G401 (cell line): Measurements from ENCODE around the gene TP73. TPM values are rescaled to one million over a fixed set of nuclear protein-coding genes. Genes with fewer than 3 reads are reported as not detected.

Experiments
- DNase-seq: peaks from one replicate; pipeline ENCODE4 v3.0.0-alpha.2; 2015; ENCODE audit warnings: low spot score
- in situ Hi-C: cut with HindIII; loops from 2 replicates; pipeline ENCODE4 v1.10.0; 2016; ENCODE audit warnings: low sequenced_read_pairs, mixed read lengths
- total RNA-seq: library from RNA; depleted of rRNA; stranded (reverse); fragments of >200 nt; shearing (Covaris generic); gene quantifications from 2 replicates; pipeline ENCODE4 v1.2.3, GENCODE V29; 2014; rRNA removed

TP73 gene
- 0.86 and 2.4 TPM in 2 replicates for total RNA-seq

DNA sequence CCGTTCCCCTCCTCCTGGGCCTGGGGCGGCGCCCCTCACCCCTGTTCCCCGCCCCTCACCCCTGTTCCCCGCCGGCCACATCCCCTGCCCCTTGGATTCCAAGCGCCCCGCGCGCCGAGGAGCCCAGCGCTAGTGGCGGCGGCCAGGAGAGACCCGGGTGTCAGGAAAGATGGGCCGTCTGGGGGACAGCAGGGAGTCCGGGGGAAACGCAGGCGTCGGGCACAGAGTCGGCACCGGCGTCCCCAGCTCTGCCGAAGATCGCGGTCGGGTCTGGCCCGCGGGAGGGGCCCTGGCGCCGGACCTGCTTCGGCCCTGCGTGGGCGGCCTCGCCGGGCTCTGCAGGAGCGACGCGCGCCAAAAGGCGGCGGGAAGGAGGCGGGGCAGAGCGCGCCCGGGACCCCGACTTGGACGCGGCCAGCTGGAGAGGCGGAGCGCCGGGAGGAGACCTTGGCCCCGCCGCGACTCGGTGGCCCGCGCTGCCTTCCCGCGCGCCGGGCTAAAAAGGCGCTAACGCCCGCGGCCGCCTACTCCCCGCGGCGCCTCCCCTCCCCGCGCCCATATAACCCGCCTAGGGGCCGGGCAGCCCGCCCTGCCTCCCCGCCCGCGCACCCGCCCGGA, at the start of gene TP73:
Gene TP73, plus strand, starts transcription at position 587 of the 618 bp plus-strand sequence. CDS start 29,850 bp downstream, outside the sequence.
- in situ Hi-C loops = no loop called here
- peak; percentile 45 for DNase-seq

DNA sequence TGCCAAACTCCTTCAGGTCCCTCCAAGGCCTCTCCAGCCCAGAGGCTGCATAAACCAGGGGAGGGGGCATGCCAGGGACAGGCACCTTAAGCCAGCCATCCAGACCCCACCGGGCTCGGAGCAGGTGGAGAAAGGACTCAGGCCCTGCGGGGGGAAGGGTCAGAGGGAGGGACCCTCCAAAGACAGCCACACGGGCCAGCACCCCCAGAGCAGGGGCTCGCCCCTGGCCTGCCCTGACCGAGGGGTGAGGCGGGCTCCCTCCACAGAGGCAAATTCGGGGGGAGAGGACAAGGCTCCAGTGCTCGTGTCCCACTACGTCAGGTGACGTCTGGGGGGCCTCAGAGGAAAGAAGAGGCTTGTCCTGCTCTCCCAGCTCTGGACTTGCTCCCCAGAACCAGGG, 49.2 kb upstream of the TP73 start:
- no peak for DNase-seq

DNA sequence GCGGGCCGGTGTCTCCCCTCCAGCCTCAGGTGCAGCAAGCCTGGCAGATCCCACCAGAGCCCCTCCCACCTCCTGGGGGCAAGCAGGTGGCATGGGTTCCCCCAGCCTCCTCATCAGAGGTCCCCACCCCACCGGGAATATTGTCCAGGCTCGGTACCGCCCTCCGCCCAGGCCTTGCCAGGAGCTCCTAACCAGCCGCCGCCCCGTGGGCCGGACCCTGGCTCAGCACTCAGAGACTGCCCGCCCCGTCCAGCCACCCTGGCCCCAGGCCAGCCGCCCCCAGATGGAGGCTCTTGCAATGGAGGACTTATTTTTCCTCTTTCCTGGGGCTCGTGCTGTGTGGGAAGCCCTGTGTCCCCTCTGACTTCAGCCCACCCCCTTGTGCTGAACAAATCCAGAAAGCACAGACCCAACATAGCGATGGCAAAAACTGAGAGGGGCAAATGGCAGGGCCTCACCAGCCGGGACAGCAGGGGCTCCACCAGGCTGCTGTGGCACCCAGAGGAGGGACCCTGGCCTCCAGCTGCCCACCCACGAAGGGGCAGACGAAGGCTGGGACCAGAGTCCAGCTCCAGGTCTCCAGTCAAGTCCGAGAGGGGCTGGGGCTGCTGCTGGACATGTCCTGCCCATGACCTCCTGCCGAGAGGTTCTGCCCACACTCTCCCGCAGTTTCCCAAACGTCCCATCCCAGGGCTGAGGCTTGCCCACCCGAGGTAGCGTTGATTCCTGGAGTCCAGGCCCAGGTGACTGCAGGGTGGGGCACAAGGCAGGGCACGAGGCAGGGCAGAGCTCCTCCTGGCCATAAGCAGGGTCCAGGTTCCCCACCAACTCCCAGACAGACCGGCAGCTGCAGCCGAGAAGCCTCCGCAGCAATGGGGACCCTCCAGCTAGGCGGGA, 48.5 kb upstream of the TP73 start:
- DNase-seq = no peak
- in situ Hi-C loops = no loop called here

More for the DNA sequence above, 49.2 kb upstream of the TP73 start:
- in situ Hi-C loops = no loop called here

DNA sequence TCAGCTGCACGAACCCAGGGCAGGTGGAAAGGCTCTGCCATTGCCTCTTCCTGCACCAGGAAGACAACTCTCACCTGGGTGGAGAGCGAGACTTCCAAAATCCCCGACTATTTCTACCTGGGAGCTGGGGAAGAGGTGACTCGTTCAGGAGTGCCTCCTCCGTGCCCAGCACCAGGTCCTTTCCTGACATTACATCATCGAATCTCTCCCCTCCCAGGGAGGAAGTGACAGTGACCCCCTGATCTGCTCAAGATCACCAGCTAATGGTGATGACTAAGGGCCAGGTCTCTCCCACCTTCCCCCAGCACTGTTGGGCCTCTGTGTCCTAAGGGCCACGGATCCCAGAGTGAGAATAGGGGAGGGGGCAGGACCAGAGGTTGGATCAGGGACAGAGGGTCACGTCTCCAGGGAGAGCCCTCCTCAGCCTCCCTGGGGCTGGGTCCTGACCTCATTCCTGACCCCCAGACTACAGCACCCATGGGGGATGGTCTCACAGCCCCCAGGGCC, 47.8 kb upstream of the TP73 start:
- in situ Hi-C loops = no loop called here
- no peak for DNase-seq

DNA sequence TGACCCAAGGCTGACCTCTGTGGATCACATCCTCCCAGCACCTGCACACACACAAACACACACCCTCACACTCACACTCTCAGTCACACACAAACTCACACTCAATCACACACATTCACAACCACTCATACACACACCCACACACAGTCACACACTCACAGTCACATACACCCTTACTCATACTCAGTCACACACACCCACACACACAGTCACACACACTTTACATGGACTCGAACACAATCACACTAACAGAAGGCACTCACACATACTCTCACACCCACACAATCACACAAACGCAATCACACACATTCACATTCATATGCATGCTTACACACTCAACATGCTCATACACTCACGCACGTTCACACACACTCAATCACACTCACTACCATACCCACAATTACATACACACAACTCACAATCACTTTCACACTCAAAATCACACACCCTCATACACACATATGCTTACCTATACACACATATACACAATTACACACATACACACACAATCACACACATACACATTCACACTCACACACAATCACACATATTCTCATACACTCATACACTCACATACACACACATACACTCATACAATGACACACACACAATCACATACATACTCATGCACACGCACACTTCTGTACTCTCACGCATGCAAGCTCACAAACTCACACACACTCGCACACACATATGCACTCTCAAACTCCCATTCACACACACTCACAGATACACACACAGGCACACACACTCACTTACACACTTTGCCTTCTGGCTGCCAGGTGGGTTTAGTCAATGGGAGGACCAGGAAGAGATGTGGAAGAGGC, 47.1 kb upstream of the TP73 start:
- in situ Hi-C loops = no loop called here
- DNase-seq = no peak

DNA sequence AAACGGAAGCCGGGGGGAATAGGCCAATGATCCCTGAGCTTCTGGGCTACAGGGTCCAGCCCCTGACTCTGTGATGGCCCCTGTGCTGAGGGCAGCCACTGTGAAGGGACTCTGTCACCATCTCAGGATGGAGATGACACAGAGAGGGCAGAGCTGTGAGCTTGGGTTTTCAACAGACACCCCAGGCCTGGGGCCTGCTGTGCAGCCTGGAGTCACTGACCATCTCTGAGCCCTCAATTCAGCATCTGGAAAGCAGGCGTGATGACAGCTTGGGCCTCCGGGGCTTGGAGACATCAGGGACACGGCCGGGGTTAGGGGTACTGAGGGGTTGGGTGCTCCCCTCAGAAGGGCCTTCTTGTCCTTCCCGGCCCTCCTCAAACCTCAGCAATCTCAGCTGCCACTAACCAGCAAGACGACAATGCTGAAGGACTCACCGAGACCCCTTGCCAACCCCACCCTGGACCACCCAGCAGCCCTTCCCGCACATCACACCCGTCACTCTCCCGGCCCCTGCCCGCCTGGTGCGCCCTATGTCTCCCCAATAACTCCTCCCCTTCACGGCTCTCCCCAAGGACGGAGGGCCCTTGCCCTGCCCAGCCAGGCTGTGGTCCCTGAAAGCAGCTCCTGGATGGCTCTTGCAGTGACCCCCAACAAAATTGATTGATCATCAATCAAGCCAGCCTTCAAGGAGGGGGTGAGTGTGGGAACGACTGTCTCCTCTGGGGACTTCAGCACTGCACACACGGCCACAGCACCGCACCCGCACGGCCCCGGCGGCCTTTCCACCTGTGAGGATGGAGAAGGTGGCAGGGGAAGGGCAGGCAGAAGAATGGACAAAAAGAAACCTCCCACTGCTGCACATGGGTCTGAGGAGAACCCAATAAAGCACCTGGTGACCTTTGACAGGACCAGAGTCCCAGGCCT, 45.3 kb upstream of the TP73 start:
- in situ Hi-C loops = no loop called here
- DNase-seq = no peak

DNA sequence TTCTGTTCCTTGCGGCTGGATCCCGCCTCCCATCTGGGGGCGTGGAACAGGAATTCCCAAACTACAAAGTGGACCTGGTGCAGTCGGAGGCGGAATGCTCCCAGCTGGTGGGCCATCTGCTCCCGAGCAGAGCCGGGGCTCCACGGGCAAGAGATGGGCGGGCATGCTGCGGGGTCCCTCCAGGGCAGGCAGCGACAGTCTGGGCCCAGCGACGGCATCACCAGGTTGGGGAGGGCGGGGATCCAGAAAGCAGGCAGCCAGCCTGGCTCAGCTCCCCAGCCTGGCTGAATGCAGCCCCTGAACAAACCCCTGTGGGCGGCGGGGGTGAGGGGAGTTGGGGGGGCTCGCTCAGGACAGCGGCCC, 44.6 kb upstream of the TP73 start:
- no peak for DNase-seq
- in situ Hi-C loops = no loop called here

DNA sequence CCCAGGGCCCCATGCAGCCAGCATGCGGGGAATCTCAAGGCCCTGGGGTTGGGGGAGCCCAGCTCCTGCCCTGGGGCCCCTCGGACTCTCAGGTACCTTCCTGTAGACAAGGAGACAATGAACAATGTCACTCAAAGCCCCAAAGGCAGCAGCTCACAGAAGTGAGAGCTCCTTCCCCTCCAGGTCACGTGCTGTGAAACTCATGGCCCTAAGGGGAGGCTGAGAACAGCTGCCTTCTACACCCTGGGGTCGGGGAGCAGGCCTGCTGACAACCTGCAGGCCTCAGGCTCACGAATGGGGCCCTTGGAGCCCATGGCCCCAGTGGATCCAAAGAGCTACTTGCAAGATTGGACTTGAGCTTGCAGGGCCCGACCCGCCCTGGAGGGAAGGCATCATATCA, 44.2 kb upstream of the TP73 start:
- no peak for DNase-seq
- in situ Hi-C loops = no loop called here

DNA sequence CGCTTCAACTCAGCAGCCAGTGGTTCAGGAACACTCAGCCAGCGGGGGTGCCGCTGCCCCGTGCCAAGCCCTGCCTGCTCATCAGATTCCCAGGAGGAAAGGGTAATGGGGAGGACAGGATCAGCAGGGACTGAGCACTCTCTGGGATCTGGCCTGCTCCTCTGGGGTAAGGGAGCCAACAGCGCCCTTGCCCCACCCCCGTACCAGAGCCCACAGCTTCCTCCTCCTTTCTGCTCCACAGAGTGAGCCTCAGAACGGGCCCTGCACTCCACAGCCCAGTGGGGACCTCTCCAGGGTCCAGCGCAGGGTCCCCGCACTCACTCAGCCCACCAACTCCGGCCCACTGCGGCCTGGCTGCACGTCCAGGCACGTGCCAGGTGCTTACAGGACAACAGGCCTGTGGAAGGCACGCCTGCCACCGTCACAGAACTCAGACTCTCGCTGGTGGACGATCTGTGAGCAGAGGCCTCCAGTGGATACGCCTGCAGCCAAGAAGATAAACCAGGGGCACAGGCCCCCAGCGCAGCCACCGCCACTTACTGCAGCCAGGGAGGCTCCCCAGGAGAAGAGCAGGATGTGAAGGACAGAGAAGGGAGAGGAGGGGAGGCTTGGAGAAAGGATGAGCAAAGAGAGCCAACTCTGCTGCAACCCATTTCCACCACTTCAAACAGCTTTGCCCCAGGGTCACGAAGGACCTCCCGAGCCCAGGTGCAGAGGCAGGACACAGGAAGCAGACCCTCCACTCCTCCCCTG, 43.1 kb upstream of the TP73 start:
- in situ Hi-C loops = no loop called here
- DNase-seq = no peak

DNA sequence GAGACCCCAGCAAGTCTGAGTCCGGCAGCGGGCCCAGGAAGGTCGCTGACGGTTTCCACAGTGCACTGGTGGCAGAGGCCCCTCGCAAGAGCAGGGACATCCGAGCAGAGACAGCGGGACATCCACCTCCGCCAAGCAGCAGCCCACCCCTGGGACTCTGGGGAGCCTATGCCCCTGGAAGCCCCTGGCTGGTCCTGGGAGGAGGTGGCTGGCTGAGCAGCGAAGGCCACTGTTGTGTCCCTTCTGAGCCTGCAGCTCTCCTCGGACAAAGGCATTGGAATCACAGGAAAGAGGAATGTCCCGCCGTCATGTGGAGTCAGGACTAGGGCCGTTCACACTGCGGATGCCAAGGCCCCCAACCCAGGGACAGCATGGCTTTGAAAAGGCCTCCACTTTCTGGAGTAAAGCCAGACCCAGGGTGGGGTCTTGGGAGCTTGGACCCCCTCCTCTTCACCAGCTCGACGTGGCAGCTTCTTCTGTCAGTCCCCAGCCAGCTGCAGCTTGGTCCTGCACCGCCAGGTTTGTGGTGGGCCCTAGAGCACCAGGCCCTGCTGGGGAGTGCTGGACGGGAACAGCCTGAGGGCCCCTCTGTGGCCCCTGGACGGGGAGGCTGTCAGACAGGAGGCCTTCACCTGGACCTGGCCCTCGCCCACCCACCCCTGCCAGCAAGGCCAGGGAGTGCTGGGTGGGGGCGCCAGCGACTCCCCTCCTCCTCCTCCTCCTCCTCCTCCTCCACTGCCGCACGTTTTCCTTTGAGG, 42.4 kb upstream of the TP73 start:
- in situ Hi-C loops = no loop called here
- DNase-seq = no peak

DNA sequence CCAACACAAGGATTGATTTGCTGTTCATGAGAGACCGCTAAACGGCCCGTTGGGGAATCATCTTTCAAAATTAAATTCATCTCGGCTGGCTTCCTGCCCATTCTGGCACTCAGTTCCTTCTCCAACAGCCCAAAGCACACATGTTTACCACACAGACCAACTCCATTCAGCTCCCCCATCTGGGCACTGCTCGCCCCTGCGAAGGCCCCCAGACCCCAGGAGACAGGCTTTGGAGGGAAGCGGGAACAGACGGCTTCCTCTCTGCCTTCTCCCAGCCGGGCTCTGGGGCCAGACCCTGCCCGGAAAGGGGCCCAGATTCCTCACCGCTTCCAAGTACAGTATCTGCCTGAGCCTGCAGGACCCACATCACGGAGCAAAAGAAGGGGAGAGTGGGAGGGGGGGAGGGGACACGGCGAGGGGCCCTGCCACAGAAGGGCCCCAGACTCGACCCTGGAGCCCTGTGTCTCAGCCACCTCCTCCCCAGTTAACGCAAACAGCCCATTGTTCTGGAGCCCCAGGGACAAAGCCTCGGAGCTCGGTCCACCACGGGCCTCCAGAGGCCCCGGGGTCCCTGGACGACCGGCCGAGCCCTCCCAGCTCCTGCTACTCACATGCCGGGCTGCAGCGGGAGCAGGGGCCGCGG, 41.7 kb upstream of the TP73 start:
- no peak for DNase-seq
- in situ Hi-C loops = no loop called here

DNA sequence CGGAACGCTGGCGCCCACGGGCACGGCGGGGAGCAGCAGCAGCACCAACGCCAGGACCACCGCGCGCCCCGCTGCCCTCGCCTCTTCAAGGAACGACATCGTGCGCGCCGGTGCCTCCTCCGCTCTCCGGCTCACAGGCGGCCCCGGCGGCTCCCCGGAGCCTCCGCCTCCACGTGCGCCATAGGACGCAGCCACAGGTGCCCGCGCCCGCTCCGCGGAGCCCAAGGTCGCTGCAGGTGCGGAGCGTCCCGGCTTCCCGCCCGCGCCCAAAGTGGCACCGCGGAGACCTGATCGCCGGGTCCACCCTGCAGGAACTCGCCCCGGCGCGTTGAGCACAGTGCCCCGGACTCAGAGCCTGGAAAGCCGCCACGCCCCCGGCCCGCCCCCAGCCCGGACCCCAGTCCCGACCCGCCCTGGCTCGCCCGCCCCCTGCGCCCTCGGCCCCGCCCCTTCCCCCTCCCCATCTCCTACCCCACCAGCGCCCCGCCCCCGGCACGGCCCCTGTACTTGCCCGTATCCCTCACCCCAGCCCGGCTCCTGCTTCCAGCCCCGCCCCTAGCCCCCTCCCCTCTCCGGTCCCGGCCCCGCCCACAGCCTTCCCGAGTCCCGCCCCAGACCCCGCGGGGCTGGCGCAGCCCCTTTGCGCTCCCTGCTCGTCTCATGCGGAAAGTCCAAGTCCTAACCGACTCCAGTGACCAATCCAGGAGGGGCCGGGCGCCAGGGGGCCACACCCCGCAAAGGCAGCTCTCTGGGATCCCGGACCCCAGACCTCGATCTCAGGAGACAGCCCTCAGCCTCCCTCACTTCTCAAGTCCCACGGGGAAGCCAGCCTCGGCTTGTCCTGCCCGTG, 40.9 kb upstream of the TP73 start, which contains the start of gene MEGF6:
Gene MEGF6, minus strand, starts transcription at position 339 of the 850 bp plus-strand sequence. Its CDS starts 240 bp downstream, at position 99.
- no peak for DNase-seq

DNA sequence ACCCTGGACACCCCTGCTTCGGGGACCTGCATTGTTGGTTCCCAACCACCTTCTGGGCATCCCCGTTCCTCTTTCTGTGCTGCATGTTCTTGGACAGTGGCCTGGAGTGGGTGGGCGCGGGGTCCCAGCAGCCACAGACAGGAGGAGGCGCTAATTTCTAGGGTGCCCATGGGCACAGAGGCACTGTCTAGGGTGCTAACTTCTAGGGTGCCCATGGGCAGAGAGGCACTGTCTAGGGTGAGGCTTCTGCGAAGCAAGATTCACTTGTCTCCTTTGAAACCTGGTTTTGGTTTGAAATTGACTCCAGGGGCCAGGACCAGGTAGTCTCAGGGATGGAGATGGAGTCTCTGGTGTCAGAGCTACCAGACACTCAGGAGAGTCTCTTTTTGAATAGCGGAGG, 40.2 kb upstream of the TP73 start:
- no peak for DNase-seq
- in situ Hi-C loops = no loop called here

More for the DNA sequence above, 40.9 kb upstream of the TP73 start, which contains the start of gene MEGF6:
- in situ Hi-C loops = no loop called here

DNA sequence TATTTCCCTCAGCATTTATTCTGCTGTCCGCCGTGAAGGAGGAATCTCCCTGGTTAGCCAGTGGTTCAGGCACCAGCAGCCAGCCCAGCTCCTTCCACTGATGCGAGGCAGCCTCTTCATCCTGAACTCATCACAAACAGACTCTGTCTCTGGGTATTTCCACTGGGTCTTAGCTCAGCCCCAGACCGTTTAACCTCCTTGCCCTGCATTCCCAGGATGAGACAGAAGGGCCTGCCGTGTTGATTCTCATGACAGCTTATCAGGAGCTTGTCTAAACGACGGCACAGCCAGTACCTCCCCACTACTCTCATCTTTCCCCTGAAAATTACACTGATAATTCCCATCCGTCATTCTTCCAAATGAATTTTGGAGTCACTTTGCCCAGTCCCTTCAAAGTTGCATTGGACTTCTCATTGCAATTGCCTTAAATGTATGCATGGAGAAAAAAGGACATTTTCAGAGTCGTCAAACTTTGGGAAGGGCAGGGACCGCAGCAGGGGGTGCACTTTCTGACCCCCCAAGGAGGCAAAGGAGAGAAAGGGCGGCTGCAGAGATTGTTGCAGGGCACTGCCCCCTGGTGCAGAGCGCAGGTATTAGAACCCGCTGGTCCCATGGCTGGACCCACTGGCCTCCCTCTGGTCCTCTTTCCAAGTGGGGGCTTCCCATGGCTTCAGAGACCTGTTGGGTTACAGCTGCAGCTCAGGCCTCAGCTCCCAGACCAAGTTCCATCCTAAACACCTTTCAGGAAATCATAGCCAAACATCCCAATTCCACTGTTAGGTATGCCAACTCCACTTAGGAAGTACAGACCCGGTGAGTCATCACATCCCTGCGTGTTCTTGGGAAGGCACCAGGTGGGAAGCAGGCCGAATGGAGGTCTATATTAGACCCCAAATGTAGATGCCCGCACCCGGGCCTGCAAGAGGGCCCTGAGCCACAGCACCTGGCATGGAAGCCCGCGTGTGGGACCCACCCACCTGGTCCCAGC, 37.3 kb upstream of the TP73 start:
- in situ Hi-C loops = no loop called here

DNA sequence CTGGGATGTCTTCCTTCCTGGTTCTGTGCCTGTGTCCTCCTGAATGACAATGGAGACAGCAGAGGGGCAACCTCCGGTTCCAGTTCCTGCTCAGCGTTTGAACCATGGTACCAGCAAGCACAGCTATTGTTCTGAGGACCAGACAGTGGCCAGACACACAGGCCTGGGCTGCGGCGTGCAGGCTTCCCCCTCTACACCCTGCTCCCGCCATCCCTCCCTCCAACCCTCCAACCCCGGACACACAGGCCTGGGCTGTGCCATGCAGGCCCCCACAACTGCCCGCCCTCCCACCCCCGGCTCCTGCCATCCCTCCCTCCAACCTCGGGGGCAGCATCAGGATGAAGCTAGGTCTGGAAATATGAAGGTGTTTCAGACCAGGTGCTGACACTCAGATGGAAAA, 35.5 kb upstream of the TP73 start:
- DNase-seq = no peak
- in situ Hi-C loops = no loop called here

More for the DNA sequence above, 37.3 kb upstream of the TP73 start:
- DNase-seq = no peak
